IMR-90 (cell line): Measurements from ENCODE around the gene CDR2. TPM values are rescaled to one million over a fixed set of nuclear protein-coding genes. Genes with fewer than 3 reads are reported as not detected.

ENCODE experiments used
- ATAC-seq: fragments of 200-7000 bp; cut with Tn5 transposase; 2 replicates; pipeline ENCODE4 v1.9.1; 2020; ENCODE audit warnings: low read depth, mild to moderate bottlenecking, moderate library complexity
- BruUV-seq: library from RNA; stranded (reverse); fragments of 400-500 nt; replicated peaks from 2 replicates; lab custom pipeline; 2021; lab: Mats Ljungman, UMichigan
- CTCF ChIA-PET: fragments of 300-600 bp; formaldehyde crosslinking; extraction: SDS; loops from one replicate; lab custom pipeline; 2021; ENCODE audit warnings: antibody characterized with exemption; lab: Yijun Ruan, JAX
- POLR2A ChIA-PET: fragments of 300-600 bp; sonication (Branson Sonifier 250); formaldehyde crosslinking; loops from one replicate; lab custom pipeline; 2022; ENCODE audit warnings: antibody characterized with exemption; ENCODE audit not compliant: unreplicated experiment; lab: Charles Lee
- DNase-seq: peaks from one replicate; pipeline ENCODE4 v3.0.0; 2013
- H2AFZ ChIP-seq: replicated peaks from 2 replicates; pipeline ENCODE3; 2013; ENCODE audit warnings: low read length, mild to moderate bottlenecking; ENCODE audit not compliant: poor library complexity
- H2AK5ac ChIP-seq: 2 replicates; pipeline ENCODE4 v1.6.1; 2013; ENCODE audit warnings: low read depth, low read length, inconsistent platforms
- H2AK9ac ChIP-seq: replicated peaks from 2 replicates; pipeline ENCODE3; 2013; ENCODE audit warnings: mild to moderate bottlenecking, low read depth, low read length, moderate library complexity; ENCODE audit not compliant: poor library complexity
- H2BK120ac ChIP-seq: 2 replicates; pipeline ENCODE4 v1.6.1; 2013; ENCODE audit warnings: low read depth, low read length, inconsistent platforms
- H2BK15ac ChIP-seq: 3 replicates; pipeline ENCODE4 v1.6.1; 2013; ENCODE audit warnings: low read depth, low read length, inconsistent platforms
- H2BK20ac ChIP-seq: 2 replicates; pipeline ENCODE4 v1.6.1; 2013; ENCODE audit warnings: low read depth, mild to moderate bottlenecking, inconsistent platforms, low read length, moderate library complexity
- H2BK5ac ChIP-seq: 2 replicates; pipeline ENCODE4 v1.6.1; 2013; ENCODE audit warnings: mild to moderate bottlenecking, low read depth, low read length, inconsistent platforms; ENCODE audit not compliant: poor library complexity, severe bottlenecking
- H3K14ac ChIP-seq: replicated peaks from 2 replicates; pipeline ENCODE4 v1.6.1; 2013; ENCODE audit warnings: low read depth, low read length, inconsistent platforms
- H3K18ac ChIP-seq: 2 replicates; pipeline ENCODE4 v1.6.1; 2013; ENCODE audit warnings: low read depth, low read length, control low read depth
- H3K23ac ChIP-seq: 2 replicates; pipeline ENCODE4 v1.6.1; 2013; ENCODE audit warnings: low read depth, low read length, inconsistent platforms
- H3K27ac ChIP-seq: 2 replicates; pipeline ENCODE4 v1.5.1; 2013; ENCODE audit warnings: mild to moderate bottlenecking, control low read depth, low read length; ENCODE audit not compliant: insufficient read depth
- H3K27me3 ChIP-seq: 2 replicates; pipeline ENCODE4 v1.6.1; 2013; ENCODE audit warnings: low read length; ENCODE audit not compliant: control insufficient read depth, insufficient read depth
- H3K36me3 ChIP-seq: 2 replicates; pipeline ENCODE4 v1.6.1; 2013; ENCODE audit warnings: low read length, mixed read lengths; ENCODE audit not compliant: control insufficient read depth, insufficient read depth
- H3K4ac ChIP-seq: 2 replicates; pipeline ENCODE4 v1.6.1; 2013; ENCODE audit warnings: low read depth, low read length, inconsistent platforms
- H3K4me1 ChIP-seq: 2 replicates; pipeline ENCODE4 v1.6.1; 2013; ENCODE audit warnings: low read length, mixed read lengths; ENCODE audit not compliant: control insufficient read depth, insufficient read depth
- H3K4me2 ChIP-seq: 2 replicates; pipeline ENCODE4 v1.6.1; 2013; ENCODE audit warnings: low read depth, mild to moderate bottlenecking, control low read depth, low read length, moderate library complexity
- H3K4me3 ChIP-seq: 2 replicates; pipeline ENCODE4 v1.5.1; 2013; ENCODE audit warnings: low read depth, mild to moderate bottlenecking, control low read depth, low read length, moderate library complexity; ENCODE audit not compliant: insufficient read depth
- H3K56ac ChIP-seq: 2 replicates; pipeline ENCODE4 v1.6.1; 2013; ENCODE audit warnings: low read length, inconsistent platforms; ENCODE audit not compliant: insufficient read depth; ENCODE audit errors: extremely low read depth
- H3K79me1 ChIP-seq, 2 experiments: 2 replicates each; pipeline ENCODE4 v1.6.1; 2013; ENCODE audit warnings: low read length in 2 of 2, inconsistent platforms in 1 of 2, low read depth in 1 of 2
- H3K9ac ChIP-seq: 2 replicates; pipeline ENCODE4 v1.6.1; 2013; ENCODE audit warnings: low read depth, low read length, control low read depth
- H3K9me1 ChIP-seq: 2 replicates; pipeline ENCODE4 v1.6.1; 2013; ENCODE audit warnings: low read length, inconsistent platforms; ENCODE audit not compliant: insufficient read depth
- H3K9me3 ChIP-seq: 2 replicates; pipeline ENCODE4 v1.6.1; 2013; ENCODE audit warnings: low read length; ENCODE audit not compliant: control insufficient read depth, insufficient read depth
- H4K20me1 ChIP-seq: 2 replicates; pipeline ENCODE4 v1.6.1; 2013; ENCODE audit warnings: low read length, inconsistent platforms; ENCODE audit not compliant: insufficient read depth
- H4K5ac ChIP-seq: 2 replicates; pipeline ENCODE4 v1.6.1; 2013; ENCODE audit warnings: mild to moderate bottlenecking, low read depth, low read length, control low read depth
- H4K8ac ChIP-seq, 2 experiments: 2 replicates each; pipeline ENCODE4 v1.6.1; 2013; ENCODE audit warnings: low read depth in 2 of 2, low read length in 2 of 2, control low read depth in 1 of 2, inconsistent platforms in 1 of 2
- H4K91ac ChIP-seq: 2 replicates; pipeline ENCODE4 v1.6.1; 2013; ENCODE audit warnings: low read depth, low read length, inconsistent platforms; ENCODE audit not compliant: insufficient read depth
- BHLHE40 ChIP-seq: fragments of 150-350 bp; IDR thresholded peaks from 2 replicates; pipeline ENCODE4 v1.6.1; 2016; ENCODE audit warnings: mild to moderate bottlenecking, low read depth, low read length
- CEBPB ChIP-seq: IDR thresholded peaks from 2 replicates; pipeline ENCODE4 v1.6.1; 2012; ENCODE audit warnings: low read depth, low read length, improper control_type of control experiment
- CHD1 ChIP-seq: IDR thresholded peaks from 2 replicates; pipeline ENCODE4 v1.6.1; 2012; ENCODE audit warnings: low read depth, low read length, improper control_type of control experiment
- FOS ChIP-seq: fragments of 150-350 bp; IDR thresholded peaks from 2 replicates; pipeline ENCODE4 v1.6.1; 2016; ENCODE audit warnings: low read depth, low read length
- MAFK ChIP-seq: IDR thresholded peaks from 2 replicates; pipeline ENCODE4 v1.6.1; 2012; ENCODE audit warnings: low read depth, low read length, improper control_type of control experiment
- MAZ ChIP-seq: IDR thresholded peaks from 2 replicates; pipeline ENCODE4 v1.6.1; 2012; ENCODE audit warnings: low read depth, mild to moderate bottlenecking, low read length, improper control_type of control experiment, moderate library complexity, borderline replicate concordance
- MXI1 ChIP-seq: IDR thresholded peaks from 2 replicates; pipeline ENCODE4 v1.6.1; 2012; ENCODE audit warnings: low read depth, mild to moderate bottlenecking, low read length, moderate library complexity, borderline replicate concordance
- NFE2L2 ChIP-seq: fragments of 150-350 bp; IDR thresholded peaks from 2 replicates; pipeline ENCODE4 v1.6.1; 2016; ENCODE audit warnings: low read depth, mild to moderate bottlenecking, low read length
- POLR2A ChIP-seq: IDR thresholded peaks from 2 replicates; pipeline ENCODE4 v1.6.1; 2012; ENCODE audit warnings: mild to moderate bottlenecking, low read depth, low read length
- RAD21 ChIP-seq: IDR thresholded peaks from 2 replicates; pipeline ENCODE4 v1.6.1; 2012; ENCODE audit warnings: low read length, improper control_type of control experiment
- RCOR1 ChIP-seq: IDR thresholded peaks from 2 replicates; pipeline ENCODE4 v1.6.1; 2012; ENCODE audit warnings: mild to moderate bottlenecking, low read length, improper control_type of control experiment; ENCODE audit not compliant: insufficient replicate concordance
- RFX5 ChIP-seq: IDR thresholded peaks from 2 replicates; pipeline ENCODE4 v1.8.0; 2012; ENCODE audit warnings: low read depth, mild to moderate bottlenecking, low read length, moderate library complexity
- whole genome bisulfite sequencing, 2 experiments: methylation state at CpG; one replicate each; pipeline versions ENCODE4 v1.1.5 to v1.1.7; 2013; ENCODE audit warnings: missing lambda C conversion rate in 2 of 2; ENCODE audit not compliant: insufficient read length in 1 of 2; ENCODE audit errors: extremely low coverage in 2 of 2; 5-methylcytosine and 5-hydroxymethylcytosine counted together
- dilution Hi-C: fragments of 300-500 bp; cut with HindIII; formaldehyde crosslinking; loops from one replicate; pipeline ENCODE4 v1.14.3; 2018; ENCODE audit warnings: low sequenced_read_pairs; ENCODE audit not compliant: unreplicated experiment
- in situ Hi-C: fragments of 300-500 bp; cut with MboI; formaldehyde crosslinking; loops from 3 replicates; pipeline ENCODE4 v1.14.3; 2019; ENCODE audit warnings: low sequenced_read_pairs, inconsistent platforms, mixed read lengths
- intact Hi-C: fragments of 100-400 bp; cut with micrococcal nuclease; formaldehyde crosslinking; loops from 2 replicates; pipeline ENCODE4 v1.10.0; 2022
- polyA plus RNA-seq, 3 experiments: library from polyadenylated mRNA; depleted of rRNA; stranded (reverse); fragments of >200 nt; gene quantifications; 2 replicates each; pipeline ENCODE4 v1.2.3, GENCODE V29; 2012; ENCODE audit warnings: low replicate concordance in 1 of 3
- total RNA-seq: library from RNA; depleted of rRNA; stranded (reverse); fragments of >200 nt; gene quantifications from 2 replicates; pipeline ENCODE4 v1.2.3, GENCODE V29; 2012
- TF ChIP-seq, protein P1 (sequence below): conservative IDR thresholded peaks from 2 replicates; pipeline ENCODE4 v1.5.1; 2012; ENCODE audit warnings: mild to moderate bottlenecking, low read depth, low read length, improper control_type of control experiment

Gene CDR2
- total and polyA plus RNA-seq, 2 of the 4 experiments (the other 2 are of a cell fraction): 37.7 to 48.4 TPM

DNA sequence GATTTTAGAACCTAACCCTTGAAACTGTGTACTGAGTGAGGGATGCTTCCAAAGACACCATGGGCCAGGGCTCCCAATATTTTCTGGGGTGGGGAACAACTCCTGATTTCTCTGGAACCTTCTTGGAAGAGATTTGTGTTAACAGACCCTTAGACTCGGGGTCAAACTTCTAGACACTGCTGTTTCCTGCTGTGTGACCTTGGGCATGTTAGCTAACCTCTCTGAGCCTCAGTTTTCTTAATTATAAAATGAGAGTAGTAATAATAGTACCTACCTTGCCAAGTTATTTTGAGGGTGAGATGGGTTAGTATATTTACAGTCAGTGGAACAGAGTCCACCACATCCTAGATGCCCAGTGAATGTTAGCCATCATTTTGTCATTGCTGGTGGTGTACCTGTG lies 58.4 kb downstream of the CDR2 start:
- Histone ChIP-seq H3K14ac (no peak overlapping the region), H3K9ac (no peak overlapping the region), H3K4me1 (no peaks in the 10 kb centered on the region), H3K18ac (no peak overlapping the region), H4K20me1 (peaks cover 4% of the 10 kb centered on the region; the same call in 1 of the 2 replicates), H2BK120ac (no peak overlapping the region), H2AK9ac (no peak overlapping the region), H3K27me3 (no peaks in the 10 kb centered on the region), H3K36me3 (peaks cover 46% of the 10 kb centered on the region), H3K9me3 (no peaks in the 10 kb centered on the region), H3K79me1 (peaks cover 0 to 3% of the 10 kb centered on the region in 2 experiments; a peak in 1 of 4 replicates), H3K4ac (no peak overlapping the region), H3K9me1 (no peaks in the 10 kb centered on the region), H4K91ac (no peak overlapping the region), H3K4me2 (no peak overlapping the region), H3K56ac (no peak overlapping the region), H3K4me3 (no peak overlapping the region), H4K8ac (no peak overlapping the region), H2AFZ (no peak overlapping the region), H4K5ac (no peak overlapping the region), H3K27ac (no peak overlapping the region), H2BK15ac (no peak overlapping the region), H3K23ac (no peak overlapping the region), H2AK5ac (no peak overlapping the region), H2BK20ac (no peak overlapping the region), H2BK5ac (no peak overlapping the region)
- WGBS, 2 experiments: no CpG with 5 or more reads among the region's 1 CpG
- no TSS peak for BruUV-seq
- ATAC-seq (no peak), DNase-seq (no peak)
- in situ Hi-C loops (no loop called here), intact Hi-C loops (no loop called here), dilution Hi-C loops (no loop called here)
- TF ChIP-seq MAZ (no peak), MAFK (no peak), FOS (no peak), CEBPB (no peak), RCOR1 (no peak), RFX5 (no peak), MXI1 (no peak), NFE2L2 (no peak), POLR2A (no peak), CHD1 (no peak), BHLHE40 (no peak), RAD21 (no peak)
- TF ChIP-seq, protein P1, sequence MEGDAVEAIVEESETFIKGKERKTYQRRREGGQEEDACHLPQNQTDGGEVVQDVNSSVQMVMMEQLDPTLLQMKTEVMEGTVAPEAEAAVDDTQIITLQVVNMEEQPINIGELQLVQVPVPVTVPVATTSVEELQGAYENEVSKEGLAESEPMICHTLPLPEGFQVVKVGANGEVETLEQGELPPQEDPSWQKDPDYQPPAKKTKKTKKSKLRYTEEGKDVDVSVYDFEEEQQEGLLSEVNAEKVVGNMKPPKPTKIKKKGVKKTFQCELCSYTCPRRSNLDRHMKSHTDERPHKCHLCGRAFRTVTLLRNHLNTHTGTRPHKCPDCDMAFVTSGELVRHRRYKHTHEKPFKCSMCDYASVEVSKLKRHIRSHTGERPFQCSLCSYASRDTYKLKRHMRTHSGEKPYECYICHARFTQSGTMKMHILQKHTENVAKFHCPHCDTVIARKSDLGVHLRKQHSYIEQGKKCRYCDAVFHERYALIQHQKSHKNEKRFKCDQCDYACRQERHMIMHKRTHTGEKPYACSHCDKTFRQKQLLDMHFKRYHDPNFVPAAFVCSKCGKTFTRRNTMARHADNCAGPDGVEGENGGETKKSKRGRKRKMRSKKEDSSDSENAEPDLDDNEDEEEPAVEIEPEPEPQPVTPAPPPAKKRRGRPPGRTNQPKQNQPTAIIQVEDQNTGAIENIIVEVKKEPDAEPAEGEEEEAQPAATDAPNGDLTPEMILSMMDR: no peak
- ChIA-PET CTCF (no interaction called here), POLR2A (no interaction called here)
